Measurements from ENCODE around the gene EVA1C. TPM values are rescaled to one million over a fixed set of nuclear protein-coding genes. Genes with fewer than 3 reads are reported as not detected.

EVA1C gene
- total and polyA plus RNA-seq, 2 donors (not counting 1 experiment from before 2014, with no cell fraction given), result 0.84 to 1.6 TPM

DNA sequence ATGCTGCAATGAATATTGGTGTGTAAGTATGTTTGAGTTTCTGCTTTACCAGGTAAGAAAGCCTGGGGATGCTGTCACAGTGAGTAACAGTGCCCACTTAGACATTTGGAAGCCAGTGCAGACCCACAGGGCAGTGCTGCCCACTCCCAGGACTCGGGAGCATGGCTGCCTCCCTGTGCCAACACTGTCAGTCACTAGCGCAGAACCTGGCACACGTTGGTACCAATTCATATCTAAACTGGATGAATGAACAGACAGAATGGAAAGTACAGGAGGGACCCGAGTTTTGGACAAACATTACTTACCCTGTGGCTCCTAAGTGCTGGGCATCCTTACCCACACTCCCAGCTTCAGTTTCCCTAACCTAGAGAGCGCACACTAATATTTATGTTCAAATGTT is 1.6 kb upstream of the EVA1C start:
- Histone ChIP-seq H3K4me3 (ENCODE audit: control extremely low read depth in 1 of 5, extremely low read depth in 1 of 5, insufficient read depth in 1 of 5, low read depth in 2 of 5, low read length in 4 of 5) (no peak overlapping the region), H3K4me2 (replicated peaks; ENCODE audit: low read depth, low read length, poor library complexity, severe bottlenecking) (no peak overlapping the region), H3K27me3 (replicated peaks in 1 of 4; ENCODE audit: control extremely low read depth in 1 of 4, control insufficient read depth in 3 of 4, insufficient read depth in 4 of 4, low read length in 3 of 4) (peaks cover 0 to 29% (median 7%) of the 10 kb centered on the region in 4 experiments), H2AFZ (ENCODE audit: insufficient read depth, low read depth, low read length, poor library complexity, severe bottlenecking) (no peak overlapping the region), H3K9me3 (ENCODE audit: control extremely low read depth in 1 of 3, control insufficient read depth in 2 of 3, insufficient read depth in 1 of 3, low read length in 2 of 3) (peaks cover 0 to 10% (median 0%) of the 10 kb centered on the region in 3 donors), H3K36me3 (replicated peaks in 1 of 2; ENCODE audit: control extremely low read depth in 1 of 2, control insufficient read depth in 1 of 2, extremely low read depth in 1 of 2, insufficient read depth in 2 of 2, low read length in 1 of 2) (no peaks in the 10 kb centered on the region), H4K20me1 (ENCODE audit: control insufficient read depth, insufficient read depth, low read length, poor library complexity, severe bottlenecking) (no peaks in the 10 kb centered on the region), H3K79me2 (ENCODE audit: control insufficient read depth, insufficient read depth, low read length) (no peaks in the 10 kb centered on the region), H3K9ac (ENCODE audit: low read length) (no peak overlapping the region), H3K27ac (ENCODE audit: low read length in 2 of 2) (no peak overlapping the region), H3K4me1 (ENCODE audit: control insufficient read depth in 2 of 2, insufficient read depth in 2 of 2, low read length in 2 of 2) (peaks cover 13% of the 10 kb centered on the region in 2 donors)
- no peak for TF ChIP-seq EZH2 (IDR thresholded peaks at IDR 0.05; ENCODE audit: borderline replicate concordance, insufficient read depth, low read depth, low read length, poor library complexity, severe bottlenecking)
- TF ChIP-seq, protein P1, sequence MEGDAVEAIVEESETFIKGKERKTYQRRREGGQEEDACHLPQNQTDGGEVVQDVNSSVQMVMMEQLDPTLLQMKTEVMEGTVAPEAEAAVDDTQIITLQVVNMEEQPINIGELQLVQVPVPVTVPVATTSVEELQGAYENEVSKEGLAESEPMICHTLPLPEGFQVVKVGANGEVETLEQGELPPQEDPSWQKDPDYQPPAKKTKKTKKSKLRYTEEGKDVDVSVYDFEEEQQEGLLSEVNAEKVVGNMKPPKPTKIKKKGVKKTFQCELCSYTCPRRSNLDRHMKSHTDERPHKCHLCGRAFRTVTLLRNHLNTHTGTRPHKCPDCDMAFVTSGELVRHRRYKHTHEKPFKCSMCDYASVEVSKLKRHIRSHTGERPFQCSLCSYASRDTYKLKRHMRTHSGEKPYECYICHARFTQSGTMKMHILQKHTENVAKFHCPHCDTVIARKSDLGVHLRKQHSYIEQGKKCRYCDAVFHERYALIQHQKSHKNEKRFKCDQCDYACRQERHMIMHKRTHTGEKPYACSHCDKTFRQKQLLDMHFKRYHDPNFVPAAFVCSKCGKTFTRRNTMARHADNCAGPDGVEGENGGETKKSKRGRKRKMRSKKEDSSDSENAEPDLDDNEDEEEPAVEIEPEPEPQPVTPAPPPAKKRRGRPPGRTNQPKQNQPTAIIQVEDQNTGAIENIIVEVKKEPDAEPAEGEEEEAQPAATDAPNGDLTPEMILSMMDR (IDR thresholded peaks at IDR 0.05), result no peak
- peaks cover 16% of the 10 kb centered on the region for H3K4me1 Mint-ChIP-seq
- DNase-seq (no peak), ATAC-seq (ENCODE audit: low read depth) (no peak)
- peaks cover 54% of the 10 kb centered on the region for H3K27me3 Mint-ChIP-seq
- no peaks in the 10 kb centered on the region for H3K9me3 Mint-ChIP-seq (ENCODE audit: insufficient read depth)
- CTCF ChIA-PET, result no interaction called here
- no peak overlapping the region for H3K27ac Mint-ChIP-seq
- WGBS (ENCODE audit: insufficient coverage), result 84% methylated on average over 3 of the region's 5 CpGs
- intact Hi-C loops (cut with micrococcal nuclease), result no loop called here
- H3K4me3 Mint-ChIP-seq, result peak overlapping the region; percentile 84
- POLR2A ChIA-PET, result no interaction called here

DNA sequence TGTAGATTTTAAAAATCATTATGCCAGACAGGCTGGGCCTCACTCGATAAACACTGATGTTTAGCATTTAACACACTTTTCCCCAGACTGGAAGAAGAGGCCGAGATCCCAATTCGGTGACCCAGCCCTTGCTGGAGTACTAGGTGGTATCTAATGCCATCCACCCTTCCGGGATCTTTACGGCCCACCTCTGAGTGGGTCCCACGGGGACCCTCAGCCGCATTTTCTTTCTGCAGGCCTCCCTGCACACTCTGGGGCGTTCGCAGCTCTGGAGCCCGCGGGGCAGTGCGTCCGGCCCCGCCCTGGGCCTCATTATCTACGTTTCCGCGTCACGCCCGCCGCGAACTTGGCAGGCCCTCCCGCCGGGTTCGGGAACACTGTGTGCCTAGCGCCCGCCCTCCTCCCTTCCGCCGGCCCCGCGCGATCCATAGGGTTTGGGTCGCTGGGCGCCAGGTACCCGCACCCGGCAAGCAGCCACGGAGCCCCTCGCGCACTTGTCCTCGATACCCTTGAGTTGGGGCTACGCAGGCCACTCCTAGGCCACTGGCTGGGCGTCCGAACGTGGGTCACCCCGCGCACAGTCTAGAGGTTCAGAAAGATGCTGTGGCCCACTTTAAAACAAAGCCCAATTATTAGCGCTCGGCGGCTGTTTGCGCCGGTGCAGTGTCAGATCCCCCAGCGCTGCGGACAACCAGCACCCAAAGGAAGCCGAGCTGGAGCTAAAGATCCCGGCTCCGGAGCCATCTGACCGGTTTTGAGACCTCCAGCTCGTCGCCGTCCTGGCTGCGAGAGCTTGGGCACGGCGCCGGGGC is 950 bp upstream of the EVA1C start:
- peak; percentile 14 for DNase-seq
- TF ChIP-seq, protein P1 (IDR thresholded peaks at IDR 0.05), result no peak
- no peak for TF ChIP-seq EZH2 (IDR thresholded peaks at IDR 0.05; ENCODE audit: borderline replicate concordance, insufficient read depth, low read depth, low read length, poor library complexity, severe bottlenecking)
- peak overlapping the region in 4 of 5 experiments; percentile 31 to 59 (median 46) for H3K4me3 ChIP-seq (ENCODE audit: control extremely low read depth in 1 of 5, extremely low read depth in 1 of 5, insufficient read depth in 1 of 5, low read depth in 2 of 5, low read length in 4 of 5)
- intact Hi-C loops (cut with micrococcal nuclease), result no loop called here
- no peak overlapping the region for H3K27ac Mint-ChIP-seq
- H3K4me1 Mint-ChIP-seq, result peaks cover 16% of the 10 kb centered on the region
- H2AFZ ChIP-seq (ENCODE audit: insufficient read depth, low read depth, low read length, poor library complexity, severe bottlenecking), result peak overlapping the region; percentile 69
- no peaks in the 10 kb centered on the region for H4K20me1 ChIP-seq (ENCODE audit: control insufficient read depth, insufficient read depth, low read length, poor library complexity, severe bottlenecking)
- no peak overlapping the region for H3K27ac ChIP-seq (ENCODE audit: low read length in 2 of 2)
- peaks cover 54% of the 10 kb centered on the region for H3K27me3 Mint-ChIP-seq
- peak overlapping the region; percentile 84 for H3K4me3 Mint-ChIP-seq
- under 1% methylated on average over 62 of the region's 63 CpGs for WGBS (ENCODE audit: insufficient coverage)
- peaks cover 13% of the 10 kb centered on the region in 2 donors for H3K4me1 ChIP-seq (ENCODE audit: control insufficient read depth in 2 of 2, insufficient read depth in 2 of 2, low read length in 2 of 2)
- H3K9me3 Mint-ChIP-seq (ENCODE audit: insufficient read depth), result no peaks in the 10 kb centered on the region
- ATAC-seq (ENCODE audit: low read depth), result peak; percentile 36
- peak overlapping the region; percentile 80 for H3K4me2 ChIP-seq (replicated peaks; ENCODE audit: low read depth, low read length, poor library complexity, severe bottlenecking)
- H3K36me3 ChIP-seq (replicated peaks in 1 of 2; ENCODE audit: control extremely low read depth in 1 of 2, control insufficient read depth in 1 of 2, extremely low read depth in 1 of 2, insufficient read depth in 2 of 2, low read length in 1 of 2), result no peaks in the 10 kb centered on the region
- peaks cover 0 to 26% (median 7%) of the 10 kb centered on the region in 4 experiments for H3K27me3 ChIP-seq (replicated peaks in 1 of 4; ENCODE audit: control extremely low read depth in 1 of 4, control insufficient read depth in 3 of 4, insufficient read depth in 4 of 4, low read length in 3 of 4)
- peak overlapping the region; percentile 58 for H3K9ac ChIP-seq (ENCODE audit: low read length)
- POLR2A ChIA-PET, result no interaction called here
- no peaks in the 10 kb centered on the region for H3K79me2 ChIP-seq (ENCODE audit: control insufficient read depth, insufficient read depth, low read length)
- H3K9me3 ChIP-seq (ENCODE audit: control extremely low read depth in 1 of 3, control insufficient read depth in 2 of 3, insufficient read depth in 1 of 3, low read length in 2 of 3), result peaks cover 0 to 10% (median 0%) of the 10 kb centered on the region in 3 donors
- CTCF ChIA-PET, result interaction anchor here (1.1 kb wide), 1 partner anchor 9 kb away, joined by 3 read pairs; no protein-coding TSS in a partner anchor
